ENCODE results near the gene CCNJL. TPM values are rescaled to one million over a fixed set of nuclear protein-coding genes. Genes with fewer than 3 reads are reported as not detected.
A peak's percentile ranks its signal among the peaks of the same experiment; 100 is the strongest.

Gene CCNJL
- total RNA-seq, 2 experiments from 2014 or later: not detected

- Histone ChIP-seq H3K36me3 (ENCODE audit: insufficient read depth, low read length) (no peaks in the 10 kb centered on the region), H3K4me1 (ENCODE audit: insufficient read depth, low read length, poor library complexity, severe bottlenecking) (peaks cover 16% of the 10 kb centered on the region), H3K9me2 (ENCODE audit: insufficient read depth, low read length) (no peaks in the 10 kb centered on the region), H3K79me2 (ENCODE audit: insufficient read depth, low read depth, low read length) (no peaks in the 10 kb centered on the region), H2AFZ (ENCODE audit: low read length) (peak overlapping the region; percentile 49; the same call in 1 of the 2 replicates), H3K4me3 (ENCODE audit: low read depth, low read length, poor library complexity, severe bottlenecking) (no peak overlapping the region), H4K20me1 (ENCODE audit: insufficient read depth, low read length) (no peaks in the 10 kb centered on the region), H3K9me3 (ENCODE audit: low read length) (no peaks in the 10 kb centered on the region), H3K4me2 (ENCODE audit: low read length) (no peak overlapping the region), H3K27ac (ENCODE audit: low read depth, low read length, poor library complexity, severe bottlenecking) (no peak overlapping the region)
- TF ChIP-seq EZH2phosphoT487 (IDR thresholded peaks at IDR 0.05; ENCODE audit: borderline replicate concordance, low read depth, low read length): no peak
- TF ChIP-seq CTCF (conservative IDR thresholded peaks at IDR 0.05; ENCODE audit: low read length): no peak
- no peak for DNase-seq (ENCODE audit: low spot score)
- BruUV-seq (replicated peaks): no TSS peak
- ChIA-PET CTCF (ENCODE audit: unreplicated experiment) (no interaction called here), POLR2A (interaction anchor here (0.7 to 1.1 kb wide), 3 partner anchors 43 to 1442 kb away, joined by 4 to 6 read pairs (median 5); no protein-coding TSS in a partner anchor)
- intact Hi-C loops (cut with micrococcal nuclease; ENCODE audit: unreplicated experiment): no loop called here
Observed at GRCh38 chr5:160263326-160263855, 49.0 kb downstream of the CCNJL start.

- no TSS peak for BruUV-seq (replicated peaks)
- Histone ChIP-seq H3K27ac (ENCODE audit: low read depth, low read length, poor library complexity, severe bottlenecking) (no peak overlapping the region), H3K4me3 (ENCODE audit: low read depth, low read length, poor library complexity, severe bottlenecking) (no peak overlapping the region), H4K20me1 (ENCODE audit: insufficient read depth, low read length) (no peaks in the 10 kb centered on the region), H3K36me3 (ENCODE audit: insufficient read depth, low read length) (no peaks in the 10 kb centered on the region), H2AFZ (ENCODE audit: low read length) (peak overlapping the region; percentile 49; the same call in 1 of the 2 replicates), H3K4me1 (ENCODE audit: insufficient read depth, low read length, poor library complexity, severe bottlenecking) (peaks cover 16% of the 10 kb centered on the region), H3K9me2 (ENCODE audit: insufficient read depth, low read length) (no peaks in the 10 kb centered on the region), H3K79me2 (ENCODE audit: insufficient read depth, low read depth, low read length) (no peaks in the 10 kb centered on the region), H3K4me2 (ENCODE audit: low read length) (peak overlapping the region; percentile 15; the same call in 1 of the 2 replicates), H3K9me3 (ENCODE audit: low read length) (no peaks in the 10 kb centered on the region)
- peak; percentile 16 for DNase-seq (ENCODE audit: low spot score)
- TF ChIP-seq EZH2phosphoT487 (IDR thresholded peaks at IDR 0.05; ENCODE audit: borderline replicate concordance, low read depth, low read length) (no peak), CTCF (conservative IDR thresholded peaks at IDR 0.05; ENCODE audit: low read length) (no peak)
- ChIA-PET POLR2A (interaction anchor here (1.1 kb wide), 1 partner anchor 42 kb away, joined by 4 read pairs; no protein-coding TSS in a partner anchor), CTCF (ENCODE audit: unreplicated experiment) (interaction anchor here (0.7 kb wide), 1 partner anchor 36 kb away, joined by 3 read pairs; no protein-coding TSS in a partner anchor)
- intact Hi-C loops (cut with micrococcal nuclease; ENCODE audit: unreplicated experiment): no loop called here
Observed at GRCh38 chr5:160262151-160263074, 50.0 kb downstream of the CCNJL start.

All from OCI-LY7 (cell line).